Ureter (tissue), 1 donor: ENCODE measurements around the gene SUPT3H. TPM values are rescaled to one million over a fixed set of nuclear protein-coding genes. Genes with fewer than 3 reads are reported as not detected.
"Not testable (repeated sequence)": the region's sequence is repeated elsewhere in the genome, so short reads cannot be mapped to it uniquely, and the experiment has no call there.

Experiments used
- DNase-seq: peaks from one replicate; pipeline ENCODE4 v3.0.0-alpha.2; 2020; ENCODE audit warnings: low spot score
- total RNA-seq: library from RNA; stranded (reverse); gene quantifications from one replicate; pipeline ENCODE4 v1.2.4, GENCODE V29; 2023
- donor health status: DM: yes; HTN: yes; CAD: no.

SUPT3H gene
- total RNA-seq, 1 donor from 2014 or later: 17.8 TPM

DNA sequence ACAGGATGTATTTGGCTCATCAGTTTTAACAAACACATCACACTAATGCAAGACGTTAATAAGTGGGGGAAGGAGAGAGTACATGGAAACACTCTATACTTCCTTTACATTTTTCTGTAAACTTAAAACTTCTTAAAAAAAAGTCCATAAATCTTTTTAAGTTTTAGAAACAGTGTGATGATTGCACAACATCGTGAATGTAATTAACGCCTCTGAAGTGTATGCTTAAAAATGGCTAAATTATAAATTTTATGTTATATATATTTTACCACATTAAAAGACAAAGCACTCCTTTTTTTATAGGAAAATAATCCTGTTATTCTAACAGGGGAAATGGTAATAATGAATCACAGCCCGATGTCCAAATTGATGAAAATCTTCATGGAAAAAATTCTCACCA, 193.7 kb downstream of the SUPT3H start:
- DNase-seq: no peak

DNA sequence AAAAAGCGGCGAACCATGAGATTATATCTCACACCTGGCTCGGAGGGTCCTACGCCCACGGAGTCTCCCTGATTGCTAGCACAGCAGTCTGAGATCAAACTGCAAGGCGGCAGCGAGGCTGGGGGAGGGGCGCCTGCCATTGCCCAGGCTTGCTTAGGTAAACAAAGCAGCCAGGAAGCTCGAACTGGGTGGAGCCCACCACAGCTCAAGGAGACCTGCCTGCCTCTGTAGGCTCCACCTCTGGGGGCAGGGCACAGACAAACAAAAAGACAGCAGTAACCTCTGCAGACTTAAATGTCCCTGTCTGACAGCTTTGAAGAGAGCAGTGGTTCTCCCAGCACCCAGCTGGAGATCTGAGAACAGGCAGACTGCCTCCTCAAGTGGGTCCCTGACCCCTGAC, 201.4 kb downstream of the SUPT3H start:
- not testable (repeated sequence) for DNase-seq

GRCh38 chr6:45175272-45175671, 202.5 kb downstream of the SUPT3H start:
- no peak for DNase-seq

- no peak for DNase-seq
These were observed 203.7 kb downstream of the SUPT3H start for GRCh38 chr6:45174045-45174444.

DNA sequence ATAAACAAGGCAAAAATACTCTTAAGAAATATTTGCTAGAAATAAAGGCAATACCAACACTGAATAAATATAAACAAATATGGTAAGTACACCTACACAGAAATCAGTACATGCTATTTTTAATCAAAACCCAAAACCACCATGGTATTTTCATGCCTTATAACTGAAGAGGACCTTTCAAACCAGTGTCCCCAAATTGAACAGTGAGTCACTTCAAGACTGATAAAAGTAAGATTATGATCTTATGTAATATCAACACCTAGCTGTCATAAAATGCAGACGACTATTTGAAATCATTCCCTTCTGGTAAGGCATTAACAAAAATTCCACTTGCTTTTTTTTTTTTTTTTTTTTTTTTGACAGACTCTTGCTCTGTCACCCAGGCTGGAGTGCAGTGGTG, 206.4 kb downstream of the SUPT3H start:
- DNase-seq: no peak

GRCh38 chr6:45170309-45170708, 207.4 kb downstream of the SUPT3H start:
- DNase-seq: no peak

DNA sequence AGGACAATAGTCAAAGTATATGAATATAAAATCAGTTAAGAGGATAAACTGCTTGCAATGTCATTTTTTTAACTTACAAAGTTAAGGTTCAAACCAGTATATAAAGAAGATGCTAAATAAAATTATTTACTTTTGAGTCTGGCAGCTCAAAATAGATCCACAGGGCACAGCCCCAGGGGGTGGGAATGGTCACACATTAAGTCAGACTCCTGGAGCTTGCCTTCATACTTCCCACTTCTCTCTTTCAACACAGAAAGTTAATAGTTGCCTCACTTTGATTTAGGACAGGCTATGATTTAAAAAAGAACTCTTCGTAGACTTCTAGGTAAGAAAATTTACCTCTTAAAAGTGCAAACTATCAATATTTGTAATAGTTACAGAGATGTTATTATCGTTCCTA, 207.9 kb downstream of the SUPT3H start:
- DNase-seq: no peak

- no peak for DNase-seq
These were observed 213.6 kb downstream of the SUPT3H start for GRCh38 chr6:45163952-45164766.

GRCh38 chr6:45160305-45160704, 217.4 kb downstream of the SUPT3H start:
- no peak for DNase-seq

- no peak for DNase-seq
These were observed 221.7 kb downstream of the SUPT3H start for GRCh38 chr6:45156075-45156474.

GRCh38 chr6:45155341-45155894, 222.3 kb downstream of the SUPT3H start:
- no peak for DNase-seq

DNA sequence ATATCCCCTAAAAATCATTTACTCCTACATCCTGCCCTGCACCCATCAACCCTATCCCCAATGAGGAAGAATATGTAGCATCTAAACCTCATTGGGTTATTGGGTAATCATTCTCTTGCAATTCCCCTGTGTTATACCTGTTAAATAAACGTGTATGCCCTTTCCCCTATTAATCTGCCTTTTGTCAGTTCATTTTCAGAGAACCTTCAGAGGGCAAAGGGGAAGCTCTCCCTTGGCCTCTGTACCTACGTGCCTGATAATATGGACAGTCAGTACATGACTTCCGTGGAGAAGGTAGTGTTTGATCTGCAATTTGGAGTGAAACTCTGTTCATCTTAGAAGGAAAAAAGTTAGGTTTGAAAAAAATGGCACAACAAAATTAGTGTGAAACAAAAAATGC, 223.1 kb downstream of the SUPT3H start:
- DNase-seq: no peak

GRCh38 chr6:45148711-45149341, 228.9 kb downstream of the SUPT3H start:
- DNase-seq: no peak

DNA sequence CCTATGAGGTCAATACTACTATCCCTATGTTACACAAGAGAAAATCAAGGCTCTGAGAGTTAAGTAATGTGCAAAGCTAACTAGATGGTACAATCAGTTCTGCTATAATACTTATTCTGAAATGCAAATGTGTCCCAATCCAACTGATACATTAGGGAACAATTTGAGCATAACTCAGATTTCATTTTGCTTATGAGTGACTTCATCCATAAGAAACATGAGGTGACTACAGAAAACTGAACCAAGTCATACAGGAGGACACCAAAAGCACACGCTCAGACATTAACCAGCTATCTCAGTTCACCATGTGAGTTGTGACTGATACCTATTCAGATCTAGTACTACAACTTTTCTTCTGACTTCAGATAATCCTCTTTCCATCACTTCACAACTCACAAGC, 229.5 kb downstream of the SUPT3H start:
- no peak for DNase-seq

DNA sequence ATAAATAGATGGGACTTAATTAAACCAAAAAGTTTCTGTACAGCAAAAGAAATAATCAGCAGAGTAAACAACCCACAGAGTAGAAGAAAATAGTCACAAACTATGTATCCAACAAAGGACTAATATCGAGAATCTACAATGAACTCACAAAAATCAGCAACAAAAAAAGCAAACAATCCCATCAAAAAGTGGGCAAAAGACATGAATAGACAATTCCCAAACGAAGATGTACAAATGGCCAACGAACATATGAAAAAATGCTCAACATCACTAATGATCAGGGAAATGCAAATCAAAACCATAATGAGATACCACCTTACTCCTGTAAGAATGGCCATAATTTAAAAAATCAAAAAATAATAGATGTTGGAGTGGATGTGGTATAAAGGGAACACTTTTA, 232.1 kb downstream of the SUPT3H start:
- DNase-seq: not testable (repeated sequence)

- no peak for DNase-seq
These were observed 239.0 kb downstream of the SUPT3H start for GRCh38 chr6:45138765-45139164.

DNA sequence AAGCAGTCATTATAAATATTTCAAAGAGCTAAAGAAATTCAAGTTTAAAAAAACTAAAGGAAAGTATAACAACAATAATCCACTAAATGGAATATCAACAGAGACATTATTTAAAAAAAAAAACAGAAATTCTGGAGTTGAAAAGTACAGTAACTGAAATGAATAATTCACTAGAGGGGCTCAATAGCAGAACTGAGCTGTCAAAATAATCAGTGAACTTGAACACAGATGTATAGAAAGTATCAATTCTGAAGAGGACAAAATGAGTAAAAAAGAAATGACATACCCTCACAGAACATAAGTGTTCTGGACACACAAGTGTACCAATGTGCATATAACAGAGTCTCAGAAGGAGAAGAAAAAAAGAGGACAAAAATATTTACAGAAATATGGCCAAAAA, 241.2 kb downstream of the SUPT3H start:
- no peak for DNase-seq

GRCh38 chr6:45132658-45133294, 245.0 kb downstream of the SUPT3H start:
- DNase-seq: no peak

- DNase-seq: no peak
These were observed 245.7 kb downstream of the SUPT3H start for GRCh38 chr6:45132059-45132458.

GRCh38 chr6:45129051-45129450, 248.7 kb downstream of the SUPT3H start:
- no peak for DNase-seq

- DNase-seq: no peak
These were observed 250.5 kb downstream of the SUPT3H start for GRCh38 chr6:45127185-45127584.

GRCh38 chr6:45126033-45126432, 251.7 kb downstream of the SUPT3H start:
- no peak for DNase-seq

DNA sequence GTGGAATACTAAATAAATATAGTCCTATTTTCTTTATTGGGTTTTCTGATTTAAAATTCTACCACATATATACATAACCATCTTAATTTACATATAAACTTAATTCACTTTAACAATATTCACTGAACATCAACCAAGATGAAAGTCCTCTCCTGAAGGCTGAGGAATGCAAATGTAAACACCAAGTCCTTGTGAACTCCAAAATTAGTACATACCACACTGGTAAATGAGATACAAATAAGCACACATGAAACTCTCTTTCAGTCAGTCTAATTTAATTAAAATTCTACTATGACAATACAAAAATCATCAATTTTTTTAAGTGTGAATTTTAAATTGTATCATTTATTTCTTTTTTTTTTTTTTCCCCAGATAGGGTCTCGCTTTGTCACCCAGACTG, 254.7 kb downstream of the SUPT3H start:
- no peak for DNase-seq
